Measurements from ENCODE around the gene TMEM41A.
A peak's percentile ranks its signal among the peaks of the same experiment; 100 is the strongest.

Gene TMEM41A

DNA sequence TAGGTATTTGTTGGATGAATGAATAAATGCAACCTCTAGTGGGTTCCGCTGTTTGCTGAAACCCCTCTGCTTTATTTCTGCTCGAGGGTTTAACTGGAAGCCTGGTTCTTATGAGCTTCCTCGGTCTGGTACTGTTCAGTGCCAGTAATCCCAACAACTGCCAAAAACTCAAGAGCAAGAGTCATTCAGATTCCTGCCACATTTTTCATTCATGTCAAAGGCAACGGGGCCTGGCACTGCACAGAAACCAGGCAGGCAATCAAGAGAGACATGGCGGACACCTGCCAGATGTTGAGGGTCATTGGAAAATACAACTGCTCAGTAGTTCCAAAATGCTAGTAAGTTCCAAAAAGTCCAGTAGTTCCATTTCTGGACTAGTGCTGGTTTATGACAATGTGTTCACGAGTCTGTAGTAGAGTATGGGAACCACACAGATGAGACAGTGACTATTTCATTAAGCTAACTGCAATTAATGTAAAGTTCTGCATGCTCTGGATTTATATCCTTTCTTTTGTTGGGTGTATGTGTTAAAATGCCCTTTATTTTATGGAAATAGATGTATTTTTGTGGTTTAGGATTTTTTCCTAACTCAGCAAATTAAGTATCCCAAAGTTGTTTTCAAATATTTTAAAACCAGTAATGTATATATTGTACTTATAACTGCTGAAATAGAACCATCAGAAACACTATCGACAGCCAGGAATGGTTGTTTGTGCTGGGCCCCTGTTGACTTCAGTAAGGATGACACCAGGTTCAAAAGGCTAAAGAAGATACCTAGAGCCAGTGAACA, 22.7 kb upstream of the TMEM41A start:
- WGBS (ENCODE audit: extremely low coverage, insufficient coverage, low lambda C conversion rate): no CpG with 5 or more reads among the region's 7 CpGs
- DNase-seq: no peak
- no peak overlapping the region for H3K4me3 ChIP-seq (ENCODE audit: low read length)
- H3K4ac ChIP-seq (ENCODE audit: low read depth, low read length): no peak overlapping the region
- no peaks in the 10 kb centered on the region for H3K79me1 ChIP-seq (ENCODE audit: low read length)
- no peak overlapping the region for H3K27ac ChIP-seq (ENCODE audit: low read depth, low read length)
- no peak overlapping the region for H4K5ac ChIP-seq (ENCODE audit: low read length)
- H3K18ac ChIP-seq (ENCODE audit: low read length): no peak overlapping the region
- H3K4me2 ChIP-seq (ENCODE audit: low read length): no peak overlapping the region
- no peak overlapping the region for H4K8ac ChIP-seq (ENCODE audit: low read depth, low read length)
- H2AK5ac ChIP-seq (ENCODE audit: low read length): no peak overlapping the region
- H2BK15ac ChIP-seq (replicated peaks; ENCODE audit: low read depth): no peak overlapping the region
- H3K36me3 ChIP-seq (ENCODE audit: control insufficient read depth, insufficient read depth, low read length): no peaks in the 10 kb centered on the region
- H2BK5ac ChIP-seq (ENCODE audit: low read length): no peak overlapping the region
- no peaks in the 10 kb centered on the region for H3K4me1 ChIP-seq (ENCODE audit: control insufficient read depth, low read depth, low read length)
- no peak overlapping the region for H3K56ac ChIP-seq (ENCODE audit: low read length)
- no peak overlapping the region for H3K9ac ChIP-seq (ENCODE audit: low read length)
- H3K27me3 ChIP-seq (ENCODE audit: insufficient read depth, low read length, poor library complexity): no peaks in the 10 kb centered on the region
- no peak overlapping the region for H2BK120ac ChIP-seq (ENCODE audit: low read depth, low read length)
- H3K79me2 ChIP-seq (ENCODE audit: control insufficient read depth, insufficient read depth, low read length): no peaks in the 10 kb centered on the region
- H3K23ac ChIP-seq (ENCODE audit: low read length): no peak overlapping the region

DNA sequence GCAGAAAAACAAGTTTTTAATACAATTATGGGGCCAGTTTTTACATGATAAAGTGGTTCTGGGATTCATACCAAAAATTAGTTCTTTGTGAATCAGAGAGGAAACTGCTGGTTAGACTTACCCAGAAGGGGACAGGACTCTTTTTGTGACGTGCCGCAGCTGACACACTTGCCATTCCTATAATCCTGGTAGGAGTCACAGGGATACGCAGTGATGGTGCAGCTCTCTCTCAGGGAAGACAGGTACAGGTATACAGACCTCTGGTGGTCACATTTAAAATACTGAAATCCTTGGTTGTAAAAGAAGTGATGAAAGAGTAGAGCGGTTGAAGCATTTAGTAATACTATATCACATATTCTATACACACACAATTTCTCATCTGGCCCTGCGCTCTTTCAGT, 20.2 kb upstream of the TMEM41A start:
- no peak overlapping the region for H3K56ac ChIP-seq (ENCODE audit: low read length)
- no peak overlapping the region for H2BK120ac ChIP-seq (ENCODE audit: low read depth, low read length)
- no peak overlapping the region for H4K5ac ChIP-seq (ENCODE audit: low read length)
- H3K79me2 ChIP-seq (ENCODE audit: control insufficient read depth, insufficient read depth, low read length): no peaks in the 10 kb centered on the region
- no CpG with 5 or more reads among the region's 5 CpGs for WGBS (ENCODE audit: extremely low coverage, insufficient coverage, low lambda C conversion rate)
- H3K79me1 ChIP-seq (ENCODE audit: low read length): no peaks in the 10 kb centered on the region
- no peaks in the 10 kb centered on the region for H3K36me3 ChIP-seq (ENCODE audit: control insufficient read depth, insufficient read depth, low read length)
- H2AK5ac ChIP-seq (ENCODE audit: low read length): no peak overlapping the region
- H3K4ac ChIP-seq (ENCODE audit: low read depth, low read length): no peak overlapping the region
- no peak overlapping the region for H2BK5ac ChIP-seq (ENCODE audit: low read length)
- H3K4me2 ChIP-seq (ENCODE audit: low read length): no peak overlapping the region
- no peak overlapping the region for H3K27ac ChIP-seq (ENCODE audit: low read depth, low read length)
- no peak overlapping the region for H3K9ac ChIP-seq (ENCODE audit: low read length)
- peak; percentile 10 for DNase-seq
- no peak overlapping the region for H3K23ac ChIP-seq (ENCODE audit: low read length)
- no peaks in the 10 kb centered on the region for H3K4me1 ChIP-seq (ENCODE audit: control insufficient read depth, low read depth, low read length)
- H3K4me3 ChIP-seq (ENCODE audit: low read length): no peak overlapping the region
- no peak overlapping the region for H4K8ac ChIP-seq (ENCODE audit: low read depth, low read length)
- H3K18ac ChIP-seq (ENCODE audit: low read length): no peak overlapping the region
- H3K27me3 ChIP-seq (ENCODE audit: insufficient read depth, low read length, poor library complexity): no peaks in the 10 kb centered on the region
- H2BK15ac ChIP-seq (replicated peaks; ENCODE audit: low read depth): no peak overlapping the region

DNA sequence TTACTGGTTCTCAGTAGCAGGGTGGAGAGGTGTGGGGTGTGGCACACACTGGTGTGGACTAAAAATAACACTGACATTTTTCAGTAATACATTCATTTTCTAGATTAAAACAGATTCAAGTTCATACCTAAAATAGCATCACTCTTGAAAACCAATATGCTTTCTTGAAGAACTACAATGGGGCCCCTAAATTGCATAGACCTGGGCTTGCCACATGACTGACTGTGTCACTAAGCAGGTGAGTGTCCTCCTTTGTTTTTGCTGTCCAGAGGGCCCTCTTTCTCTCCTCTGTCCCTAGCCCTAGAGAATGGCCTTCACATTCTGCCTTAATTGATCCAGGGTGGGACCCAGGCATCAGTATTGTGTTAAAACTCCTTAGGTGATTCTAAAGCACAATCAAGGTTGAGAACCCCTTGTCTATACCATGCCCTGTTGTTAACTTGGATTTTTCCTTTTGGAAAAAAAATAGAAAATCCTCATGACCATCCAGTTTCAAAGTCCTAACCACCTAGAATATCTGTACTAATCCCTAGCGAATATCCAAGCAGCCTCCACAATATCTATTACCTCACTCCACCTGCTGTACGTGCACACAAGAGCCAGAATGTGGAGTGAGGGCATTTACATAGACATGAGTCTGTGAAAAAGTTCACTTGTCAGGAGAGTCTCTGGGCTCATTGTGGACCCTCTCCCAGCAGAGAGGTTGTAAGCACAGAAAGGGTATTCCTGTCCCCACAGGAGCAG, 18.7 kb upstream of the TMEM41A start:
- Histone ChIP-seq H3K18ac (ENCODE audit: low read length) (no peak overlapping the region), H3K56ac (ENCODE audit: low read length) (no peak overlapping the region), H3K79me2 (ENCODE audit: control insufficient read depth, insufficient read depth, low read length) (no peaks in the 10 kb centered on the region), H2AK5ac (ENCODE audit: low read length) (no peak overlapping the region), H3K27ac (ENCODE audit: low read depth, low read length) (no peak overlapping the region), H4K8ac (ENCODE audit: low read depth, low read length) (no peak overlapping the region), H3K4me3 (ENCODE audit: low read length) (no peak overlapping the region), H3K4me1 (ENCODE audit: control insufficient read depth, low read depth, low read length) (no peaks in the 10 kb centered on the region), H3K4ac (ENCODE audit: low read depth, low read length) (no peak overlapping the region), H3K27me3 (ENCODE audit: insufficient read depth, low read length, poor library complexity) (no peaks in the 10 kb centered on the region), H3K79me1 (ENCODE audit: low read length) (no peaks in the 10 kb centered on the region), H3K23ac (ENCODE audit: low read length) (no peak overlapping the region), H2BK120ac (ENCODE audit: low read depth, low read length) (no peak overlapping the region), H4K5ac (ENCODE audit: low read length) (no peak overlapping the region), H2BK15ac (replicated peaks; ENCODE audit: low read depth) (no peak overlapping the region), H2BK5ac (ENCODE audit: low read length) (no peak overlapping the region), H3K36me3 (ENCODE audit: control insufficient read depth, insufficient read depth, low read length) (no peaks in the 10 kb centered on the region), H3K9ac (ENCODE audit: low read length) (no peak overlapping the region), H3K4me2 (ENCODE audit: low read length) (no peak overlapping the region)
- whole genome bisulfite sequencing (ENCODE audit: extremely low coverage, insufficient coverage, low lambda C conversion rate): no CpG with 5 or more reads among the region's 2 CpGs
- DNase-seq: no peak

GRCh38 chr3:185511711-185512110, 12.9 kb upstream of the TMEM41A start:
- Histone ChIP-seq H3K4me3 (ENCODE audit: low read length) (no peak overlapping the region), H3K36me3 (ENCODE audit: control insufficient read depth, insufficient read depth, low read length) (no peaks in the 10 kb centered on the region), H2BK5ac (ENCODE audit: low read length) (no peak overlapping the region), H2BK15ac (replicated peaks; ENCODE audit: low read depth) (no peak overlapping the region), H3K79me2 (ENCODE audit: control insufficient read depth, insufficient read depth, low read length) (no peaks in the 10 kb centered on the region), H3K4me1 (ENCODE audit: control insufficient read depth, low read depth, low read length) (no peaks in the 10 kb centered on the region), H4K8ac (ENCODE audit: low read depth, low read length) (no peak overlapping the region), H3K4me2 (ENCODE audit: low read length) (no peak overlapping the region), H3K9ac (ENCODE audit: low read length) (no peak overlapping the region), H3K56ac (ENCODE audit: low read length) (no peak overlapping the region), H2BK120ac (ENCODE audit: low read depth, low read length) (no peak overlapping the region), H2AK5ac (ENCODE audit: low read length) (no peak overlapping the region), H4K5ac (ENCODE audit: low read length) (no peak overlapping the region), H3K79me1 (ENCODE audit: low read length) (no peaks in the 10 kb centered on the region), H3K27ac (ENCODE audit: low read depth, low read length) (no peak overlapping the region), H3K4ac (ENCODE audit: low read depth, low read length) (no peak overlapping the region), H3K27me3 (ENCODE audit: insufficient read depth, low read length, poor library complexity) (no peaks in the 10 kb centered on the region), H3K23ac (ENCODE audit: low read length) (no peak overlapping the region), H3K18ac (ENCODE audit: low read length) (no peak overlapping the region)
- no CpG with 5 or more reads among the region's 4 CpGs for WGBS (ENCODE audit: extremely low coverage, insufficient coverage, low lambda C conversion rate)
- DNase-seq: no peak

- H3K4me1 ChIP-seq (ENCODE audit: control insufficient read depth, low read depth, low read length): no peaks in the 10 kb centered on the region
Observed at GRCh38 chr3:185508335-185508991, 9.6 kb upstream of the TMEM41A start.

More at GRCh38 chr3:185508335-185508991, 9.6 kb upstream of the TMEM41A start:
- no CpG with 5 or more reads among the region's 19 CpGs for WGBS (ENCODE audit: extremely low coverage, insufficient coverage, low lambda C conversion rate)
- Histone ChIP-seq H3K27me3 (ENCODE audit: insufficient read depth, low read length, poor library complexity) (no peaks in the 10 kb centered on the region), H3K18ac (ENCODE audit: low read length) (no peak overlapping the region), H2BK120ac (ENCODE audit: low read depth, low read length) (no peak overlapping the region), H3K4me3 (ENCODE audit: low read length) (no peak overlapping the region), H3K27ac (ENCODE audit: low read depth, low read length) (no peak overlapping the region), H4K5ac (ENCODE audit: low read length) (no peak overlapping the region), H3K4me2 (ENCODE audit: low read length) (no peak overlapping the region), H3K79me2 (ENCODE audit: control insufficient read depth, insufficient read depth, low read length) (no peaks in the 10 kb centered on the region), H3K23ac (ENCODE audit: low read length) (no peak overlapping the region), H3K56ac (ENCODE audit: low read length) (no peak overlapping the region), H3K9ac (ENCODE audit: low read length) (no peak overlapping the region), H4K8ac (ENCODE audit: low read depth, low read length) (no peak overlapping the region), H2BK5ac (ENCODE audit: low read length) (no peak overlapping the region), H3K79me1 (ENCODE audit: low read length) (no peaks in the 10 kb centered on the region), H3K4ac (ENCODE audit: low read depth, low read length) (no peak overlapping the region), H2AK5ac (ENCODE audit: low read length) (no peak overlapping the region), H3K36me3 (ENCODE audit: control insufficient read depth, insufficient read depth, low read length) (no peaks in the 10 kb centered on the region), H2BK15ac (replicated peaks; ENCODE audit: low read depth) (no peak overlapping the region)
- no peak for DNase-seq
